ENCODE results near the gene TOX3. TPM values are rescaled to one million over a fixed set of nuclear protein-coding genes. Genes with fewer than 3 reads are reported as not detected.

Gene TOX3
- total RNA-seq, 4 donors from 2014 or later, result 0.16 to 1.1 (median 0.57) TPM; not detected in 1

DNA sequence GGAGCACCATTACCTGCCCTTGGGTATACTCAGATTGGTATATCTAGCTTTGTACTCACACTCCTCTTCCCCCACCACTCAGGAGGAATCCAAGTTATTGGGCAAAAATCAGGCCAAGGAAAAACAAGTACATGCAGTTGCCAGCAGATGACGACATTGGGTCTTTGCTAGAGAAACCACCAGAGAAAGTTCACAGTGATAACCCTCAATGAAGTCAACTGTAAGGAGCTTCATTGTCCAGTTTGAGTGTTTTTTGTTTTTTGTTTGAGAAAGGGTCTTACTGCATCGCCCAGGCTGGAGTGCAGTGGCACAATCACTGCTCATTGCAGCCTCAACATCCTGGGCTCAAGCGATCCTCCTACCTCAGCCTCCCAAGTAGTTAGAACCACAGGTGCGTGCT is 34.6 kb upstream of the TOX3 start:
- TF ChIP-seq, protein P1, sequence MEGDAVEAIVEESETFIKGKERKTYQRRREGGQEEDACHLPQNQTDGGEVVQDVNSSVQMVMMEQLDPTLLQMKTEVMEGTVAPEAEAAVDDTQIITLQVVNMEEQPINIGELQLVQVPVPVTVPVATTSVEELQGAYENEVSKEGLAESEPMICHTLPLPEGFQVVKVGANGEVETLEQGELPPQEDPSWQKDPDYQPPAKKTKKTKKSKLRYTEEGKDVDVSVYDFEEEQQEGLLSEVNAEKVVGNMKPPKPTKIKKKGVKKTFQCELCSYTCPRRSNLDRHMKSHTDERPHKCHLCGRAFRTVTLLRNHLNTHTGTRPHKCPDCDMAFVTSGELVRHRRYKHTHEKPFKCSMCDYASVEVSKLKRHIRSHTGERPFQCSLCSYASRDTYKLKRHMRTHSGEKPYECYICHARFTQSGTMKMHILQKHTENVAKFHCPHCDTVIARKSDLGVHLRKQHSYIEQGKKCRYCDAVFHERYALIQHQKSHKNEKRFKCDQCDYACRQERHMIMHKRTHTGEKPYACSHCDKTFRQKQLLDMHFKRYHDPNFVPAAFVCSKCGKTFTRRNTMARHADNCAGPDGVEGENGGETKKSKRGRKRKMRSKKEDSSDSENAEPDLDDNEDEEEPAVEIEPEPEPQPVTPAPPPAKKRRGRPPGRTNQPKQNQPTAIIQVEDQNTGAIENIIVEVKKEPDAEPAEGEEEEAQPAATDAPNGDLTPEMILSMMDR (IDR thresholded peaks at IDR 0.05; ENCODE audit: low read depth), result no peak

DNA sequence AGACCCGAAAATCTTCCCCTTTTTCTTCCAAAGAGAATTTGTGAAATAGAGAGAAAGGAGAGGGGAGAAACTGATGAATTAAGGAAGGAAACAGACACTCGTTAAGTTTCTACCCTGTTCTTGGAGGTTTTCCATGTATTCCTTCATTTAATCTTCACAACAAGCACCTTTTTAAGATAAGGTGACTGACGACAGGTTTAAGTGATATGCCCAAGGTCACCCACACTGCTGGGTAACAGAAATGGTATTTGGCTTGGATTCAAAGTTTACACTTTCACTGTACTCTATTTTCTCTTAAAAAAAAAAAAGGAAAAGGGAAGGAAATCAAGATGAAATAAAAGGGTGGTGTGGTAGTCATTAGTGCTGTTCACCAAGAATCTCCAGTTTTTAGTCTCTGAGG is 33.5 kb upstream of the TOX3 start:
- TF ChIP-seq, protein P1 (IDR thresholded peaks at IDR 0.05; ENCODE audit: low read depth), result no peak

DNA sequence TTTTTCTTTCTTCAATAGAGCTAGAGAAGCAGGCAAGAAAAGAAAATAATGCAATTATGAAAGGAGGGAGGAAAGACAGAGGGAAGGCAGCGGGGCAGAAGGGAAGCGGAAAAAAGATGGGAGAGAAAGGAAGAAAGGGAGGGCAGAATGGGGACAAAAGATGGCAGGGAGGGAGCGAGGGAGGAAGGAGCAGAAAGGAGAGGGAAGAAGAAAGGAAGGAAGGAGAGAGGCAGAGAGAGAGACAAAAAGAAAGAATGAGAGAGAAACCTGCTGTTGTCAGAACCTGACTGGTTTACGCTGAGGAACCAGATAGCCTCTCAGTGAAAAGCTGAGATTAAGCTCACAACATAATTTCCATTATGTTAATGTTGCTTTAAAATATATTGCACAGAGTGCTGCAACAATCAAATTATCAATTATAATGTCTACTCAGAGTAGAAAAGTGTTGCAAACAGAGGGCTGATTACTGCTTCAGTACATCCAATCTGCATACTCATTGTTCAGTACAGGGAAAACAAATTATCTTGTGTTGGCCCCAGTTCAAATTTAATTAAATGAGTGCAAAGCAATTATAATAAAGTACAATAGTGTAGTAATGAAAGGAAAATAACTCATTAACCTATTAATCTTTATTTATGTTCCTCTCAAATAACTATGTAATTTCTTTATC is 32.0 kb upstream of the TOX3 start:
- TF ChIP-seq, protein P1 (IDR thresholded peaks at IDR 0.05; ENCODE audit: low read depth), result no peak

DNA sequence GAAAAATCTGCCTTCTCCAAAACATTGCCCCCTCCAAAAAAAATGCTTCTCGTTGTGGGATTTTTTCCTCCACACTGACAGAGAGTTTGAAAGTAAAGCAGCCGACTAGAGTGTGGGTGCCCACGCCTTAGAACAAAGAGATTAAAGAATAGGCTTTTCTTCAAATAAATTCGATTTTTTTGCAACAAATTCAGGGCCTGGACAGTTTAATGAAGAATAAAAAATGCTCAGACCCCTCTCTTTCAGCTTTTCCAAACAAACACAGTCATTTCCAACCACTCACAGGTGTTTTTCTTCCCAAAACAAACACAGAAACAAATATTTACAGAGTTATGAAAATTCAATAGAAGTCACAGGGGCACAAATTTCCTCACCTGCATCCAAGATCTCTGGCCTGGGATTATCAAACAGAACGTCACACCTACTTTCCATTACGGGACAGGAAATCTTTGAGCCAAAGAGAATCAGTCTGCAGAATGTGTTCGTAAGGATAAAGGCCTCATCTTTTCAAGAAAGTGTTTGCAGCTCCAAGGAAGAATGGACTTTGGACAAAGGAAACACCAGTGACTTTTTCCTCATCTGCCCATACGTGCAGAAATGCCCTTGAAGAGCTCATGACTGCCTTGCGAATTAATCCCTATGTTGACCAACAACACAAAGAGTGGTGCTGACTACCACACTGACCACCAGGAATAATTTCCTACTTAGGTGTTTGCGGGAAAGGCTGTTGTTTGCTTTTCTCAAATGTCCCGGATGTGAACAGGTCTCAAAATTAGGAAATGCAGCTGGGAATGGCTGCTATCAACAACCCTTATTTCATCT is 31.3 kb upstream of the TOX3 start:
- TF ChIP-seq, protein P1 (IDR thresholded peaks at IDR 0.05; ENCODE audit: low read depth), result no peak

DNA sequence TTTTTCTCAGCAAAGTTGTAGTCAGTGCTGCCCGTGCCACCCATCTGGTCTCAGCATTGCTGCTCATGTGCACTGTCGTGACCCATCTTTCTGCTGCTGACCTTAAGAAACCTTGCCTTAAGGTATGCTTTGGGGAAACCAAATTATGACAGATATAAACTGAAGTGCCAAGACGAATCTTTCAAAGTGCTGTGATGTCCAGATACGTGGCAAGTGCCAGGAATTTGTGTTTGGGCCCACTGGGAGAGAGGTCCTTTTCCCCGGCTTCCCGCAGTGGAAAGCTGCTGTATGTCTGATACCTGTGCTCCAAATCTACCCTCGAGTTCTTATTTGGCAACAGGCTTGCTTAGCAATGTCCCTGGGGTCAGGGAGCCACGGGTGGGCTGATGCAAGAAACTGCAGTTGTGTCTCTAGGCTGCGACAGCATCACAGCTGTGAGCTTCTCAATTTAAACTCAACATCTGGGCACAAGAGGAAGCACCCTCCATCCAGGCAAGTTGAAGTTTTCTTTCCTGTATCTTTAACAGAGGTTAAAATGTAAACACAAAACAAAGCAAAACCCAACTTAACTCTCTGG is 30.3 kb upstream of the TOX3 start:
- TF ChIP-seq, protein P1 (IDR thresholded peaks at IDR 0.05; ENCODE audit: low read depth), result no peak

DNA sequence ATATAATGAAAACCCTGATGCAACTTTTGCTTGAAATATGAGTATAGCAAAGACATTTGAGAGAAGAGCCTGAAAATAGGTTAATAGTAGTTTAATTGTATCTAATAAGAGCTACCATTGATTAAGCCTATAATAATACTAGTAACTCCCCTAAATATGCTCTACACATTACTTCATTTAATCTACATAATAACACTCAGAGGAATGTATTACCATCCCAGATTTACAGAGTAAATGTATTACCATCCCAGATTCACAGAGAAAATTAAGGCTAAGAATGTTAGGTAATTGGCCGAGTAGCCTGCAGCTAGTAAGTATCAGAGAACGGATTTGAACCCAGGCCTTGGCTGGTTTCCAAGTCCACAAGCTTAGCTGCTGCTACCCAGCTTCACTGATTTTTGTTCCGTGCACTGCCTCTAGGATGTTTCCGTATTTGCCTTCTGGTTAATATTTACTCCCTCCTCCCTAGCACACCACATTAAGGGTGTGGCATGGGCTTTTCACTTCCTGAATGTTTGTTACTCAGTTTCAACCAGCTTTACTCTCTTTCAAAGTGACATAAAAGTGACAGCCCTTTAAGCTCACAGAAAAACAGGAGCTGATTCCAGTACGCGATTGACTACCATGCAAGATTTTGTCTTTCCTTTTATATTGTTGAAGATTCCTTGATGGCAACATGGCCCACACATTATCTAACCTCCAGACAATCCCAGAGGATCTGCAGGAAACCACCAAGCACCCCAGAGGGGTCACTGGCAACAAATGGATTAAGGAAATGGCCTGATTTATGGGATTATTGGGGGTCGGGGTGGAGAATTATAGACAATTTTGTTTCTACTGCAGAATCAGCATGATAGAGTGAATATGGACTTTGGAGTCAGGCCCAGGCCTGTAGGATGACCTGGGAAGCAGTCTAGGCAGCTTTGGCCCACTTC is 26.7 kb upstream of the TOX3 start:
- TF ChIP-seq, protein P1 (IDR thresholded peaks at IDR 0.05; ENCODE audit: low read depth), result no peak
